HepG2 (cell line): ENCODE data around the gene LTB4R2. TPM values are rescaled to one million over a fixed set of nuclear protein-coding genes. Genes with fewer than 3 reads are reported as not detected.

ENCODE experiments used
- ATAC-seq: fragments of 200-7000 bp; cut with Tn5 transposase; 3 replicates; pipeline ENCODE4 v1.9.1; 2020; ENCODE audit warnings: mild to moderate bottlenecking, moderate library complexity
- BruUV-seq: library from RNA; stranded (reverse); fragments of 400-500 nt; replicated peaks from 2 replicates; lab custom pipeline; 2021; lab: Mats Ljungman, UMichigan
- CTCF ChIA-PET: fragments of 300-600 bp; formaldehyde crosslinking; extraction: SDS; loops from one replicate; lab custom pipeline; 2021; ENCODE audit warnings: low total read pairs, inconsistent platforms, low intra/inter-chr PET ratio; lab: Yijun Ruan, JAX
- POLR2A ChIA-PET: fragments of 350-600 bp; sonication (Branson Sonifier 250); formaldehyde crosslinking; loops from one replicate; lab custom pipeline; 2020; ENCODE audit warnings: antibody characterized with exemption, inconsistent platforms; lab: Yijun Ruan, JAX
- DNase-seq: peaks from one replicate; pipeline ENCODE4 v3.0.0-alpha.2; 2015; ENCODE audit warnings: low spot score
- FAIRE-seq: peaks from 3 replicates; lab custom pipeline; 2011; peaks lifted over from hg19 to GRCh38; lab: Jason Lieb, UNC
- H2AFZ ChIP-seq: one replicate; pipeline ENCODE4 v1.6.1; 2011; ENCODE audit warnings: low read length, inconsistent platforms
- H3K27ac ChIP-seq: fragments of 300-600 bp; 3 replicates; pipeline ENCODE4 v1.8.0; 2011; ENCODE audit warnings: mixed run types, mild to moderate bottlenecking, mixed read lengths, low read length, inconsistent platforms; ENCODE audit not compliant: insufficient read depth; ENCODE audit errors: extremely low read length
- H3K27me3 ChIP-seq, 2 experiments: fragments of 200-600 bp in 1 of 2; 2 replicates in 1 of 2; 3 replicates in 1 of 2; pipeline versions ENCODE4 v1.6.0 to v1.8.0; 2011; ENCODE audit warnings: low read length in 2 of 2, mild to moderate bottlenecking in 2 of 2, moderate library complexity in 2 of 2, inconsistent platforms in 1 of 2; ENCODE audit not compliant: insufficient read depth in 2 of 2, control insufficient read depth in 1 of 2
- H3K36me3 ChIP-seq, 2 experiments: fragments of 200-600 bp in 1 of 2; replicated peaks in 1 of 2; 2 replicates in 1 of 2; 3 replicates in 1 of 2; pipeline versions ENCODE4 v1.5.1 to v1.8.0; 2011; ENCODE audit warnings: low read length in 2 of 2, inconsistent platforms in 1 of 2; ENCODE audit not compliant: insufficient read depth in 2 of 2, control insufficient read depth in 1 of 2
- H3K4me1 ChIP-seq: 2 replicates; pipeline ENCODE4 v1.5.1; 2012; ENCODE audit warnings: low read length, inconsistent platforms; ENCODE audit not compliant: insufficient read depth
- H3K4me2 ChIP-seq: 2 replicates; pipeline ENCODE4 v1.6.0; 2011; ENCODE audit warnings: low read depth, low read length, inconsistent platforms
- H3K4me3 ChIP-seq, 3 experiments: fragments of 200-600 bp in 1 of 3; sonication (generic), shearing (Covaris generic) in 1 of 3; replicated peaks in 1 of 3; 2 replicates each; pipeline ENCODE4 v1.5.1; 2011 to 2016; ENCODE audit warnings: low read length in 3 of 3, inconsistent platforms in 2 of 3, low read depth in 2 of 3, mild to moderate bottlenecking in 2 of 3, control low read depth in 1 of 3, mixed read lengths in 1 of 3; ENCODE audit not compliant: insufficient read depth in 1 of 3
- H3K79me2 ChIP-seq: one replicate; pipeline ENCODE4 v1.6.1; 2011; ENCODE audit warnings: low read length, inconsistent platforms; ENCODE audit not compliant: insufficient read depth
- H3K9ac ChIP-seq: 2 replicates; pipeline ENCODE4 v1.6.0; 2011; ENCODE audit warnings: mild to moderate bottlenecking, low read depth, low read length, inconsistent platforms; ENCODE audit not compliant: insufficient read depth
- H3K9me3 ChIP-seq: 2 replicates; pipeline ENCODE4 v1.5.1; 2012; ENCODE audit warnings: mild to moderate bottlenecking, low read length
- H4K20me1 ChIP-seq: 2 replicates; pipeline ENCODE4 v1.6.0; 2011; ENCODE audit warnings: inconsistent platforms, mild to moderate bottlenecking, low read length, moderate library complexity; ENCODE audit not compliant: insufficient read depth
- CAMTA2 ChIP-seq: sonication (generic); formaldehyde crosslinking; IDR thresholded peaks from 2 replicates; pipeline ENCODE4 v1.4.0; 2020; ENCODE audit warnings: mild to moderate bottlenecking, missing genetic modification reagents, borderline replicate concordance
- CBX1 ChIP-seq: IDR thresholded peaks from one replicate; pipeline ENCODE4 v1.6.1; 2016; ENCODE audit warnings: antibody characterized with exemption, low read depth
- DNMT1 ChIP-seq: sonication (generic); formaldehyde crosslinking; IDR thresholded peaks from 2 replicates; pipeline ENCODE4 v1.5.1; 2020; ENCODE audit warnings: mild to moderate bottlenecking, missing genetic modification reagents
- HCFC1 ChIP-seq: fragments of 150-350 bp; IDR thresholded peaks from 2 replicates; pipeline ENCODE4 v1.6.1; 2014; ENCODE audit warnings: low read depth, low read length
- MBD4 ChIP-seq: IDR thresholded peaks from 2 replicates; pipeline ENCODE4 v1.6.1; 2012; ENCODE audit warnings: low read length, inconsistent platforms, borderline replicate concordance
- PHF5A ChIP-seq: IDR thresholded peaks from one replicate; pipeline ENCODE4 v1.6.1; 2018; ENCODE audit warnings: low read depth, missing genetic modification reagents; ENCODE audit not compliant: unreplicated experiment
- RNF2 ChIP-seq: fragments of 450-650 bp; conservative IDR thresholded peaks from 2 replicates; pipeline ENCODE4 v1.6.1; 2016; ENCODE audit warnings: low read depth
- SP140L ChIP-seq: sonication (generic); formaldehyde crosslinking; IDR thresholded peaks from 2 replicates; pipeline ENCODE4 v1.4.0; 2020; ENCODE audit warnings: missing genetic modification reagents, borderline replicate concordance
- TCF12 ChIP-seq, 2 experiments: fragments of 450-650 bp in 1 of 2; sonication (generic) in 1 of 2; formaldehyde crosslinking in 1 of 2; IDR thresholded peaks; 2 replicates each; pipeline versions ENCODE4 v1.6.1 to v1.8.0; 2017 to 2022; ENCODE audit warnings: antibody characterized with exemption in 1 of 2, mild to moderate bottlenecking in 1 of 2, missing genetic modification reagents in 1 of 2, moderate library complexity in 1 of 2
- YY1 ChIP-seq: IDR thresholded peaks from 2 replicates; pipeline ENCODE4 v1.6.1; 2011; ENCODE audit warnings: low read length, low read depth, moderate library complexity, mild to moderate bottlenecking; ENCODE audit not compliant: insufficient read depth, insufficient replicate concordance
- ZFP41 ChIP-seq: sonication (generic); formaldehyde crosslinking; IDR thresholded peaks from 2 replicates; pipeline ENCODE4 v1.4.0; 2020; ENCODE audit warnings: mild to moderate bottlenecking, missing genetic modification reagents, borderline replicate concordance
- ZNF101 ChIP-seq: sonication (generic); formaldehyde crosslinking; IDR thresholded peaks from 2 replicates; pipeline ENCODE4 v1.4.0; 2020; ENCODE audit warnings: mild to moderate bottlenecking, low read depth, missing genetic modification reagents, borderline replicate concordance
- ZNF790 ChIP-seq: sonication (generic); formaldehyde crosslinking; IDR thresholded peaks from 2 replicates; pipeline ENCODE4 v1.8.0; 2022; ENCODE audit warnings: missing genetic modification reagents, mild to moderate bottlenecking, borderline replicate concordance
- WGBS: methylation state at CpG from one replicate; pipeline ENCODE4 v1.1.6; 2017; ENCODE audit warnings: low lambda C conversion rate; 5-methylcytosine and 5-hydroxymethylcytosine counted together
- in situ Hi-C: cut with HindIII; loops from 2 replicates; pipeline ENCODE4 v1.10.0; 2017; ENCODE audit warnings: low pct_unique_long_range_greater_than_20kb; ENCODE audit not compliant: extremely low pct_ligation_motif_present
- intact Hi-C: fragments of 100-400 bp; cut with micrococcal nuclease; formaldehyde crosslinking; loops from one replicate; pipeline ENCODE4 v1.10.0; 2022; ENCODE audit not compliant: unreplicated experiment
- polyA plus RNA-seq, 8 experiments: library from polyadenylated mRNA; depleted of rRNA in 3 of 8; stranded (reverse) in 7 of 8; unstranded in 1 of 8; fragments of >200 nt; fragmentation: Illumina TruSeq in 4 of 8; extraction: Trizol in 4 of 8; gene quantifications; 2 replicates each; pipeline versions ENCODE4 v1.2.1 to v1.2.3, GENCODE V29; 2011 to 2016; ENCODE audit warnings: low read depth in 4 of 8, missing spikeins in 1 of 8, mixed read lengths in 1 of 8; ENCODE audit not compliant: insufficient read depth in 1 of 8
- total RNA-seq, 5 experiments: library from RNA; depleted of rRNA; stranded (reverse); fragments of >200 nt; fragmentation: Illumina TruSeq; extraction: Trizol; gene quantifications; 2 replicates each; pipeline ENCODE4 v1.2.3, GENCODE V29; 2016; ENCODE audit warnings: low read depth in 1 of 5
- TF ChIP-seq, protein P1 (sequence below): sonication (generic); formaldehyde crosslinking; IDR thresholded peaks from 2 replicates; pipeline ENCODE4 v1.8.0; 2022; ENCODE audit warnings: mild to moderate bottlenecking, missing genetic modification reagents, moderate library complexity
- TF ChIP-seq, protein P2 (sequence below): sonication (generic); formaldehyde crosslinking; IDR thresholded peaks from 2 replicates; pipeline ENCODE4 v1.4.0; 2020; ENCODE audit warnings: mild to moderate bottlenecking, missing genetic modification reagents
- TF ChIP-seq, protein P3 (sequence below): sonication (generic); formaldehyde crosslinking; IDR thresholded peaks from 2 replicates; pipeline ENCODE4 v1.5.0; 2020; ENCODE audit warnings: mild to moderate bottlenecking, missing genetic modification reagents

The LTB4R2 gene
- total and polyA plus RNA-seq, 2 of the 13 experiments (the other 11 are each of a cell fraction or from before 2014, with no cell fraction given): 3.9 to 6.9 TPM

DNA sequence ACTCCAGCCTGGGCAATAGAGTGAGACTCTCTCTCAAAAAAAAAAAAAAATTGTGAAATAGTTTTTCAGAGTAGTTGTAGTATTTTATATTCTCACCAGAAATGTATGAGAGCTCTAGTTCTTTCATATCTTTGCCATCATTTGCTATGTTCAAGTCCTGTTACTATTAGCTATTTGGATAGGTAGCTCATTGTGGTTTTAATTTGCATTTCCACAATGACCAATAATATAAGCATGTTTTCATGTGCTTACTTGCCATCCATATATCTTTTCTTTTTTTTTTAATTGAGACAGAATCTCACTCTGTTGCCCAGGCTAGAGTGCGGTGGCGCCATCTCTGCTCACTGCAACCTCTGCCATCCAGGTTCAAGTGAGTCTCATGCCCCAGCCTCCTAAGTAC is 38.2 kb downstream of the LTB4R2 start:
- in situ Hi-C loops: no loop called here
- no peak overlapping the region for H3K27ac ChIP-seq
- intact Hi-C loops: no loop called here
- no TSS peak for BruUV-seq
- H3K4me2 ChIP-seq: no peak overlapping the region
- CTCF ChIA-PET: no interaction called here
- FAIRE-seq: no peak
- WGBS: 94% methylated on average over 2 of the region's 2 CpGs
- H2AFZ ChIP-seq: no peak overlapping the region
- no peaks in the 10 kb centered on the region for H4K20me1 ChIP-seq
- peaks cover 3 to 14% of the 10 kb centered on the region in 2 experiments; a peak in 2 of 5 replicates for H3K27me3 ChIP-seq
- H3K4me1 ChIP-seq: peaks cover 9% of the 10 kb centered on the region
- H3K9me3 ChIP-seq: no peaks in the 10 kb centered on the region
- H3K79me2 ChIP-seq: no peaks in the 10 kb centered on the region
- no peak for TF ChIP-seq DNMT1
- TF ChIP-seq ZNF101 (CRISPR knock-in tag): 0 out of 2 replicates have a peak, but pooled peaks have one; percentile 46
- no peak for TF ChIP-seq RNF2
- TF ChIP-seq, protein P1, sequence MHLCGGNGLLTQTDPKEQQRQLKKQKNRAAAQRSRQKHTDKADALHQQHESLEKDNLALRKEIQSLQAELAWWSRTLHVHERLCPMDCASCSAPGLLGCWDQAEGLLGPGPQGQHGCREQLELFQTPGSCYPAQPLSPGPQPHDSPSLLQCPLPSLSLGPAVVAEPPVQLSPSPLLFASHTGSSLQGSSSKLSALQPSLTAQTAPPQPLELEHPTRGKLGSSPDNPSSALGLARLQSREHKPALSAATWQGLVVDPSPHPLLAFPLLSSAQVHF (CRISPR knock-in tag): no peak
- no peak for TF ChIP-seq HCFC1
- no peak for TF ChIP-seq MBD4
- TF ChIP-seq, protein P2, sequence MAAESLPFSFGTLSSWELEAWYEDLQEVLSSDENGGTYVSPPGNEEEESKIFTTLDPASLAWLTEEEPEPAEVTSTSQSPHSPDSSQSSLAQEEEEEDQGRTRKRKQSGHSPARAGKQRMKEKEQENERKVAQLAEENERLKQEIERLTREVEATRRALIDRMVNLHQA: no peak
- no peak for TF ChIP-seq PHF5A (CRISPR knock-in tag)
- TF ChIP-seq, all 625 proteins: peak for 1
- no peak overlapping the region for H3K4me3 ChIP-seq
- H3K9ac ChIP-seq: no peak overlapping the region
- POLR2A ChIA-PET: interaction anchor here (1.7 kb wide), 1 partner anchor 82 kb away, joined by 5 read pairs; the partner anchor contains the start of gene KHNYN
- ATAC-seq (no peak), DNase-seq (no peak)
- no peaks in the 10 kb centered on the region for H3K36me3 ChIP-seq

DNA sequence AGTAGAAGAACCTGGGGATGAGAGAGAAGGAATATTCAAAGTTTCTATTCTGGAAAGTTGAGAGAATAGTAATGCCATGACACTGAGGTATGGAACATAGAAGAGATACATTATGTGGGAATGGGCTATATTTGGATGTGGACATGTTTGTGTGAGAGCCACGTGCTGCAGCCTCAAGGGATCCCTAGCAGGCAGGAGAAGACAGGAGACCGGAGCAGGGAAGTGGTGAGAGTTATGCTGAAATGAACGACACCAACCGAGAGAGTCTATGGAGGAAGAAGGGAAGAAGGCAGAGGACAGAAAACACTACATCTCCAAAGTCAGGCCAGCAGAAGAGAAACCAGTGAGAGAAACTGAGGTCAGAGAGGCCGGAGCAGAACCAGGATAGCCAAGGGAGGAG is 39.8 kb downstream of the LTB4R2 start:
- DNase-seq: no peak
- H3K4me1 ChIP-seq: peaks cover 10% of the 10 kb centered on the region
- H3K4me2 ChIP-seq: no peak overlapping the region
- H3K9ac ChIP-seq: no peak overlapping the region
- no peak for FAIRE-seq
- no peaks in the 10 kb centered on the region for H3K36me3 ChIP-seq
- no peaks in the 10 kb centered on the region for H4K20me1 ChIP-seq
- no peaks in the 10 kb centered on the region for H3K9me3 ChIP-seq
- no peak overlapping the region for H3K4me3 ChIP-seq
- no TSS peak for BruUV-seq
- H3K27me3 ChIP-seq: peaks cover 3 to 14% of the 10 kb centered on the region in 2 experiments; a peak in 2 of 5 replicates
- POLR2A ChIA-PET: no interaction called here
- no peak overlapping the region for H2AFZ ChIP-seq
- 40% methylated on average over 5 of the region's 5 CpGs for WGBS
- H3K27ac ChIP-seq: no peak overlapping the region
- CTCF ChIA-PET: no interaction called here
- H3K79me2 ChIP-seq: no peaks in the 10 kb centered on the region
- no peak for ATAC-seq
- in situ Hi-C loops: no loop called here
- intact Hi-C loops: no loop called here
- TF ChIP-seq ZNF790 (CRISPR knock-in tag) (no peak), ZFP41 (CRISPR knock-in tag) (no peak), TCF12 (IDR thresholded peaks at IDR 0.05) (no peak), TCF12 (CRISPR knock-in tag; IDR thresholded peaks at IDR 0.05) (no peak), SP140L (no peak), CAMTA2 (CRISPR knock-in tag) (no peak), CBX1 (no peak), YY1 (no peak)
- TF ChIP-seq, protein P3, sequence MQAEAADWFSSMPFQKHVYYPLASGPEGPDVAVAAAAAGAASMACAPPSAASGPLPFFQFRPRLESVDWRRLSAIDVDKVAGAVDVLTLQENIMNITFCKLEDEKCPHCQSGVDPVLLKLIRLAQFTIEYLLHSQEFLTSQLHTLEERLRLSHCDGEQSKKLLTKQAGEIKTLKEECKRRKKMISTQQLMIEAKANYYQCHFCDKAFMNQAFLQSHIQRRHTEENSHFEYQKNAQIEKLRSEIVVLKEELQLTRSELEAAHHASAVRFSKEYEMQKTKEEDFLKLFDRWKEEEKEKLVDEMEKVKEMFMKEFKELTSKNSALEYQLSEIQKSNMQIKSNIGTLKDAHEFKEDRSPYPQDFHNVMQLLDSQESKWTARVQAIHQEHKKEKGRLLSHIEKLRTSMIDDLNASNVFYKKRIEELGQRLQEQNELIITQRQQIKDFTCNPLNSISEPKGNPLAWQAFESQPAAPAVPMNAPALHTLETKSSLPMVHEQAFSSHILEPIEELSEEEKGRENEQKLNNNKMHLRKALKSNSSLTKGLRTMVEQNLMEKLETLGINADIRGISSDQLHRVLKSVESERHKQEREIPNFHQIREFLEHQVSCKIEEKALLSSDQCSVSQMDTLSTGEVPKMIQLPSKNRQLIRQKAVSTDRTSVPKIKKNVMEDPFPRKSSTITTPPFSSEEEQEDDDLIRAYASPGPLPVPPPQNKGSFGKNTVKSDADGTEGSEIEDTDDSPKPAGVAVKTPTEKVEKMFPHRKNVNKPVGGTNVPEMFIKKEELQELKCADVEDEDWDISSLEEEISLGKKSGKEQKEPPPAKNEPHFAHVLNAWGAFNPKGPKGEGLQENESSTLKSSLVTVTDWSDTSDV: no peak
